Cardiac septum (tissue), 1 donor: ENCODE data around the gene S100A7A. TPM values are rescaled to one million over a fixed set of nuclear protein-coding genes. Genes with fewer than 3 reads are reported as not detected.
"Not testable (repeated sequence)": the region's sequence is repeated elsewhere in the genome, so short reads cannot be mapped to it uniquely, and the experiment has no call there.

ENCODE experiments used
- DNase-seq: peaks from one replicate; pipeline ENCODE4 v3.0.0-alpha.2; 2020; ENCODE audit warnings: low spot score
- intact Hi-C: fragments of 100-400 bp; cut with DNase I; formaldehyde crosslinking; loops from one replicate; pipeline ENCODE4 v1.14.0; 2022
- total RNA-seq: library from RNA; stranded (reverse); fragmentation: NEBNext Ultra II Directional; extraction: Animal tissue kit (Norgen Biotek cat#: 25700); gene quantifications from one replicate; pipeline ENCODE4 v1.2.1, GENCODE V29; 2021
- donor health status: DM: no; HTN: no; CAD: no.

S100A7A gene
- total RNA-seq, 1 donor from 2014 or later, result not detected

- intact Hi-C loops, result no loop called here
- no peak for DNase-seq
Observed at GRCh38 chr1:153417136-153417888, 992 bp downstream of the S100A7A start.

- DNase-seq, intact Hi-C loops: not testable (repeated sequence)
Observed at GRCh38 chr1:153418758-153419435, 2.6 kb downstream of the S100A7A start.

- intact Hi-C loops, DNase-seq: not testable (repeated sequence)
Observed at GRCh38 chr1:153419436-153419793, 3.1 kb downstream of the S100A7A start.

GRCh38 chr1:153420306-153420705 is 4.0 kb downstream of the S100A7A start:
- intact Hi-C loops, result no loop called here
- no peak for DNase-seq

- DNase-seq, result peak; percentile 82
- intact Hi-C loops, result no loop called here
Observed at GRCh38 chr1:153422450-153423068, 6.2 kb downstream of the S100A7A start.

GRCh38 chr1:153426809-153427208 is 10.5 kb downstream of the S100A7A start:
- intact Hi-C loops, result no loop called here
- no peak for DNase-seq

GRCh38 chr1:153428073-153428638 is 11.8 kb downstream of the S100A7A start:
- intact Hi-C loops, result no loop called here
- DNase-seq, result peak; percentile 49

GRCh38 chr1:153428791-153429190 is 12.5 kb downstream of the S100A7A start:
- intact Hi-C loops, result no loop called here
- DNase-seq, result no peak

- intact Hi-C loops, result no loop called here
- peak; percentile 53 for DNase-seq
Observed at GRCh38 chr1:153429266-153430165, 13.2 kb downstream of the S100A7A start.

- peak; percentile 41 for DNase-seq
- intact Hi-C loops, result no loop called here
Observed at GRCh38 chr1:153430166-153430553, 13.8 kb downstream of the S100A7A start.

GRCh38 chr1:153430561-153430960 is 14.2 kb downstream of the S100A7A start:
- intact Hi-C loops, result no loop called here

GRCh38 chr1:153431002-153431401 is 14.7 kb downstream of the S100A7A start:
- intact Hi-C loops, result no loop called here

More at GRCh38 chr1:153430561-153430960, 14.2 kb downstream of the S100A7A start:
- DNase-seq, result peak; percentile 63

GRCh38 chr1:153431427-153431826 is 15.1 kb downstream of the S100A7A start:
- intact Hi-C loops, result no loop called here
- no peak for DNase-seq

More at GRCh38 chr1:153431002-153431401, 14.7 kb downstream of the S100A7A start:
- DNase-seq, result no peak

GRCh38 chr1:153431928-153432327 is 15.6 kb downstream of the S100A7A start:
- no peak for DNase-seq

GRCh38 chr1:153432874-153433681 is 16.8 kb downstream of the S100A7A start:
- intact Hi-C loops, result no loop called here
- DNase-seq, result peak; percentile 66

More at GRCh38 chr1:153431928-153432327, 15.6 kb downstream of the S100A7A start:
- intact Hi-C loops, result no loop called here

- intact Hi-C loops, result no loop called here
- DNase-seq, result peak; percentile 44
Observed at GRCh38 chr1:153434746-153435455, 18.6 kb downstream of the S100A7A start.

GRCh38 chr1:153437236-153437635 is 20.9 kb downstream of the S100A7A start:
- DNase-seq, result no peak
- intact Hi-C loops, result no loop called here

- intact Hi-C loops, result no loop called here
- DNase-seq, result no peak
Observed at GRCh38 chr1:153438599-153438998, 22.3 kb downstream of the S100A7A start.
